ENCODE measurements around the gene ACSL5. TPM values are rescaled to one million over a fixed set of nuclear protein-coding genes. Genes with fewer than 3 reads are reported as not detected.
A peak's percentile ranks its signal among the peaks of the same experiment; 100 is the strongest.
"Not testable (repeated sequence)": the region's sequence is repeated elsewhere in the genome, so short reads cannot be mapped to it uniquely, and the experiment has no call there.

ACSL5 gene
- total and polyA plus RNA-seq, 2 of the 4 experiments (the other 2 are of a cell fraction), result 0.87 to 1.3 TPM

DNA sequence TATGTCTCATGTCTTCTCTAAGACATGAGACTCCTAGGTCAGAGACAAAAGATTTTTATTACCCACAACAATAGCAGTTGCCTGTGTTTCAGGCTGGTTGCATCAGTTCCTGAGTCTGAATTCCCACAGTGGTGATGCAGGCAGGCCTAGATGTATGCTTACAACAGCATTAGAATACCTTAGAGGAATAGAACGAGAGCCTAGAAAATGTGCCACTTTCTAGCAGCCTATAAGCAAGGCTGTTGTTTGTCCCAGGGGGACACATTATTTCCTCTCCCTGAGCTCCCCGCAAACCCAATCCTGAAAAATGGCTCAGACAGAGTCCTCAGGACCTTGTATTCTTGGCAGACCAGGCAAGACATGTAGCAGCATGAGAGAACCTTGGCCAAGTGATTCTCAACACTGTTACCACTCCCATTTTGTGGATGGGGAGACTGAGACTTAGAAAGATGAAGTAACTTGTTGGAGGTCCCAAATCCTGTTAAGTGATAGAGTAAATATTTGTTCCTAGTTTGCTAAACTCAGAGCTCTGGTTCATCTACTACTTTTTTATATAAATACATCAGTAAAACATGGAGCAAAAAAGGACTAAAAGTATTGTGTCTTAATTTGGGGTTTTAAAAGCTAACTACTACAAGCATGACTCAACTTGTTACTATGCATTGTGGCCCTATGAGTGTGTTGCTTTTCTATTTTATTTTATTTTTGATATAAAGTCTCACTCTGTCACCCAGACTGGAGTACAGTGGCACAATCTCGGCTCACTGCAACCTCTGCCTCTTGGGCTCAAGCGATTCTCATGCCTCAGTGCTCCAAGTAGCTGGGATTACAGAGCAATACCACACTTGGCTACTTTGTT, 87.3 kb downstream of the ACSL5 start:
- no peak overlapping the region for H3K9ac ChIP-seq (ENCODE audit: low read depth, low read length)
- peak overlapping the region; percentile 74 for H2BK20ac ChIP-seq (ENCODE audit: low read depth, low read length)
- peak overlapping the region; percentile 50 for H3K4ac ChIP-seq (ENCODE audit: low read depth, low read length)
- H4K8ac ChIP-seq (ENCODE audit: low read depth in 2 of 2, low read length in 2 of 2), result peak overlapping the region; percentile 19 to 52; a peak in 3 of 4 replicates
- no peaks in the 10 kb centered on the region; the same call in 1 of the 2 replicates for H3K9me1 ChIP-seq (ENCODE audit: insufficient read depth, low read length)
- peak overlapping the region; percentile 77 for H3K14ac ChIP-seq (replicated peaks; ENCODE audit: low read depth, low read length)
- POLR2A ChIA-PET (ENCODE audit: unreplicated experiment), result interaction anchor here (0.7 to 0.8 kb wide), 2 partner anchors 11 to 511 kb away, joined by 3 read pairs; no protein-coding TSS in a partner anchor
- no peak overlapping the region for H4K5ac ChIP-seq (ENCODE audit: low read depth, low read length)
- no CpG with 5 or more reads among the region's 4 CpGs for WGBS, 2 experiments (ENCODE audit: extremely low coverage in 2 of 2, insufficient read length in 1 of 2)
- H2AFZ ChIP-seq (replicated peaks; ENCODE audit: low read length, poor library complexity), result no peak overlapping the region
- H4K91ac ChIP-seq (ENCODE audit: insufficient read depth, low read depth, low read length), result peak overlapping the region; percentile 16
- 0 out of 2 replicates have a peak, but pooled peaks cover 2% of the 10 kb centered on the region for H3K4me1 ChIP-seq (ENCODE audit: control insufficient read depth, insufficient read depth, low read length)
- dilution Hi-C loops (cut with HindIII; ENCODE audit: low sequenced_read_pairs, unreplicated experiment), result no loop called here
- peak overlapping the region; percentile 44; the same call in 1 of the 2 replicates for H3K27ac ChIP-seq (ENCODE audit: insufficient read depth, low read length)
- intact Hi-C loops (cut with micrococcal nuclease), result no loop called here
- in situ Hi-C loops (cut with MboI; ENCODE audit: low sequenced_read_pairs), result no loop called here
- no peaks in the 10 kb centered on the region for H3K9me3 ChIP-seq (ENCODE audit: control insufficient read depth, insufficient read depth, low read length)
- H3K79me1 ChIP-seq (ENCODE audit: low read depth in 1 of 2, low read length in 2 of 2), result peaks cover 17 to 21% of the 10 kb centered on the region in 2 experiments
- CTCF ChIA-PET, result no interaction called here
- H2BK15ac ChIP-seq (ENCODE audit: low read depth, low read length), result no peak overlapping the region
- peak overlapping the region; percentile 81 for H2BK5ac ChIP-seq (ENCODE audit: low read depth, low read length, poor library complexity, severe bottlenecking)
- TF ChIP-seq RCOR1 (IDR thresholded peaks at IDR 0.05; ENCODE audit: insufficient replicate concordance, low read length) (no peak), CEBPB (IDR thresholded peaks at IDR 0.05; ENCODE audit: low read depth, low read length) (peak; percentile 95), BHLHE40 (IDR thresholded peaks at IDR 0.05; ENCODE audit: low read depth, low read length) (peak; percentile 65; the same call in 1 of the 2 replicates), FOS (IDR thresholded peaks at IDR 0.05; ENCODE audit: low read depth, low read length) (peak; percentile 46)
- H3K36me3 ChIP-seq (ENCODE audit: control insufficient read depth, insufficient read depth, low read length), result peaks cover 11% of the 10 kb centered on the region
- H4K20me1 ChIP-seq (ENCODE audit: insufficient read depth, low read length), result no peaks in the 10 kb centered on the region
- no TSS peak for BruUV-seq (replicated peaks)
- H2AK5ac ChIP-seq (ENCODE audit: low read depth, low read length), result no peak overlapping the region; the same call in 1 of the 2 replicates
- H3K4me2 ChIP-seq (ENCODE audit: low read depth, low read length), result no peak overlapping the region
- no peak overlapping the region for H2AK9ac ChIP-seq (replicated peaks; ENCODE audit: low read depth, low read length, poor library complexity)
- DNase-seq (peak; percentile 87), ATAC-seq (ENCODE audit: low read depth) (peak; percentile 51; the same call in 1 of the 2 replicates)
- H3K18ac ChIP-seq (ENCODE audit: low read depth, low read length), result no peak overlapping the region
- no peak overlapping the region for H3K4me3 ChIP-seq (ENCODE audit: insufficient read depth, low read depth, low read length)
- H3K23ac ChIP-seq (ENCODE audit: low read depth, low read length), result peak overlapping the region; percentile 71
- H3K27me3 ChIP-seq (ENCODE audit: control insufficient read depth, insufficient read depth, low read length), result no peaks in the 10 kb centered on the region
- peak overlapping the region; percentile 21; the same call in 1 of the 2 replicates for H3K56ac ChIP-seq (ENCODE audit: extremely low read depth, insufficient read depth, low read length)
- peak overlapping the region; percentile 73; the same call in 1 of the 2 replicates for H2BK120ac ChIP-seq (ENCODE audit: low read depth, low read length)

DNA sequence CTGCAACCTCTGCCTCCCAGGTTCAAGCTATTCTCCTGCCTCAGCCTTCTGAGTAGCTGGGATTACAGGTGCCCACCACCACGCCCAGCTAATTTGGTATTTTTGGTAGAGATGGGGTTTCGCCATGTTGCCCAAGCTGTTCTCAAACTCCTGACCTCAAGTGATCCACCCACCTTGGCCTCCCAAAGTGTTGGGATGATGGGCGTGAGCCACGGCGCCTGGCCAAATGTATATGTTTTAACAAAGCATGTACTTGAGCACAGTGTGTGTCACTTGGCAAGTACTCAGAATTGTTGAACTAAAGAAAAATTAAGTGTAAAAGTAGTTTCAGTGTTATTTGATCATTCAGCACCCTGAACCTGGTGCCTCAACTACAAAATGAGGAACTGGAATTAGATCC, 90.2 kb downstream of the ACSL5 start:
- ATAC-seq (ENCODE audit: low read depth); H2BK15ac ChIP-seq (ENCODE audit: low read depth, low read length); H2BK120ac ChIP-seq (ENCODE audit: low read depth, low read length); H3K9me3 ChIP-seq (ENCODE audit: control insufficient read depth, insufficient read depth, low read length); H2AK9ac ChIP-seq (replicated peaks; ENCODE audit: low read depth, low read length, poor library complexity); H3K23ac ChIP-seq (ENCODE audit: low read depth, low read length); H3K4me2 ChIP-seq (ENCODE audit: low read depth, low read length); H3K9ac ChIP-seq (ENCODE audit: low read depth, low read length); H3K4me3 ChIP-seq (ENCODE audit: insufficient read depth, low read depth, low read length); H4K91ac ChIP-seq (ENCODE audit: insufficient read depth, low read depth, low read length); H3K18ac ChIP-seq (ENCODE audit: low read depth, low read length); H3K9me1 ChIP-seq (ENCODE audit: insufficient read depth, low read length); DNase-seq; H3K27ac ChIP-seq (ENCODE audit: insufficient read depth, low read length); POLR2A ChIA-PET (ENCODE audit: unreplicated experiment); dilution Hi-C loops (cut with HindIII; ENCODE audit: low sequenced_read_pairs, unreplicated experiment); H4K5ac ChIP-seq (ENCODE audit: low read depth, low read length); H4K20me1 ChIP-seq (ENCODE audit: insufficient read depth, low read length); H2BK20ac ChIP-seq (ENCODE audit: low read depth, low read length); H4K8ac ChIP-seq (ENCODE audit: low read depth in 2 of 2, low read length in 2 of 2); H3K56ac ChIP-seq (ENCODE audit: extremely low read depth, insufficient read depth, low read length); H2AK5ac ChIP-seq (ENCODE audit: low read depth, low read length); H2BK5ac ChIP-seq (ENCODE audit: low read depth, low read length, poor library complexity, severe bottlenecking); H2AFZ ChIP-seq (replicated peaks; ENCODE audit: low read length, poor library complexity); H3K14ac ChIP-seq (replicated peaks; ENCODE audit: low read depth, low read length); in situ Hi-C loops (cut with MboI; ENCODE audit: low sequenced_read_pairs); H3K4me1 ChIP-seq (ENCODE audit: control insufficient read depth, insufficient read depth, low read length); H3K27me3 ChIP-seq (ENCODE audit: control insufficient read depth, insufficient read depth, low read length); H3K4ac ChIP-seq (ENCODE audit: low read depth, low read length); BruUV-seq (replicated peaks); intact Hi-C loops (cut with micrococcal nuclease): not testable (repeated sequence)
- Histone ChIP-seq H3K79me1 (ENCODE audit: low read depth in 1 of 2, low read length in 2 of 2) (peaks cover 10 to 12% of the 10 kb centered on the region in 2 experiments), H3K36me3 (ENCODE audit: control insufficient read depth, insufficient read depth, low read length) (peaks cover 15% of the 10 kb centered on the region)
- CTCF ChIA-PET, result interaction anchor here (0.5 to 1.2 kb wide), 4 partner anchors 8 to 226 kb away, joined by 3 to 4 read pairs (median 3); no protein-coding TSS in a partner anchor
- WGBS, 2 experiments (ENCODE audit: extremely low coverage in 2 of 2, insufficient read length in 1 of 2), result no CpG with 5 or more reads among the region's 5 CpGs

Measured in IMR-90 (cell line).